GM19099 (cell line): ENCODE measurements around the gene GASK1A.

Experiments used
- POLR2A ChIP-seq: IDR thresholded peaks from 3 replicates; pipeline ENCODE4 v1.6.1; 2011; ENCODE audit warnings: low read depth; ENCODE audit not compliant: insufficient read length; ENCODE audit errors: extremely low read depth

GASK1A gene

DNA sequence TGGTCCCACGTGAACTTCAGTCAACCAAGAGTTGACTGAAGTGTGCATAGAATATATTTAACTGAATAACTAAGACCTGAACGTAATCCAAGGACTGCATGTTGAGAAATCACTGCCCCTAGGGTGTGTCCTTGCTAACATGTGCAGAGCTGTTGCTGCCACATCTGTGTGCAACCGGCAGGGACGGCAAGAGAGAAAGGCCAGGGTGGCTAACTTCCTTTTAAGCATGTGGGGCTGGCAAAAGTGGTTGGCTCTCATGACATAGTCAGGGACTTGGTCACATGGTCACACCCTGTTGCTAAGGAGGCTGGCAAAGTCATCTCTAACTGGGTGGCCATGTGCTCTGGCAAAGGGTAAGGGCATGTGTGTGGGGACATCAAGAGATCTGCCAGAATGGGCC is 52.4 kb downstream of the GASK1A start:
- no peak for TF ChIP-seq POLR2A

DNA sequence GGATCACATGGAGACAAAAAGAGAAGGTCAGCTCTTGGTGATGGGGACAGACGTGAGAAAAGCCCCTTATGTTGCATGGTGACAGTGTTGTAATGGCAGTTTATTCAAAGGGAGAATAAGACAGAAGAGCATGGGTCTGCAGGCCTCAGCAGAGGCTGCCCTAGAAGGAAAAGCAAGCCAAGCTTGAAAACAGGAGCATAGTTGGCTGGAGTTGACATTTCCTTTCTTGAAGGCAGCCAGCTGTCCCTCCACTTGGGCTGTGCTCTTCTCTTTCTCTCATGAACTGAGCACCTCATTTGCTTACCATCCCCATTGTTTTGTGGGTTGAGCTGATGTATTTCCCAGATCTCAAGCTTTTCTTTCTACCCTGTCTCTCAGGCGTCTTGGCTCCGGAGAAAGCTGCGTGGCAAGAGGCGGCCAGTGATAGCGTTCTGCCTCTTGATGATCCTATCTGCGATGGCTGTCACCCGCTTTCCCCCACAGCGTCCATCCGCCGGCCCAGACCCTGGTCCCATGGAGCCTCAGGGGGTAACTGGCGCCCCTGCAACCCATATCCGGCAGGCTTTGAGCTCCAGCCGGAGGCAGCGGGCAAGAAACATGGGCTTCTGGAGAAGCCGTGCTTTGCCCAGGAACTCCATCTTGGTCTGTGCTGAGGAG is 52.9 kb downstream of the GASK1A start:
- TF ChIP-seq POLR2A: no peak

GRCh38 chr3:43032646-43033628 is 53.8 kb downstream of the GASK1A start:
- no peak for TF ChIP-seq POLR2A

- no peak for TF ChIP-seq POLR2A
These were observed 55.1 kb downstream of the GASK1A start for GRCh38 chr3:43034200-43034599.

DNA sequence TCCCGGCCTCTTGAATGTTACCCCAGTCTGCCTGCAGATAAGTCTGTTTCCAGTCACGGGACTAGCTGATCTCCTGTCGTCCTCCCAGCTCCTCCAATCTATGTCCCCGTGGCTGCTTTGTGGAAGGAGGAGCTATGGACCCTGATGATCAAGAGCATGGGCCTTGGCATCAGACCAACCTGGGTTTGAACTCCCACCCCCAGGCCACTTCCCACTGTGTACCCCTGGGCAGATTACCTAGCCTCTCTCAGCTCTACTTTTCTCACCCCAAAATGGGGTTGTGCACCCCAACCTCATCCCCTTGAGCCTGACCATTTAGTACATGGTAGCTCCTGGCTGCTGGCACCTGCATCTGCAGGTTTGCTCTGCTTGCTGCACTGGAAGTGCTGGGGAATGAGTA is 55.8 kb downstream of the GASK1A start:
- TF ChIP-seq POLR2A: no peak

- no peak for TF ChIP-seq POLR2A
These were observed 56.8 kb downstream of the GASK1A start for GRCh38 chr3:43035801-43036365.

GRCh38 chr3:43036621-43037423 is 57.7 kb downstream of the GASK1A start:
- no peak for TF ChIP-seq POLR2A

DNA sequence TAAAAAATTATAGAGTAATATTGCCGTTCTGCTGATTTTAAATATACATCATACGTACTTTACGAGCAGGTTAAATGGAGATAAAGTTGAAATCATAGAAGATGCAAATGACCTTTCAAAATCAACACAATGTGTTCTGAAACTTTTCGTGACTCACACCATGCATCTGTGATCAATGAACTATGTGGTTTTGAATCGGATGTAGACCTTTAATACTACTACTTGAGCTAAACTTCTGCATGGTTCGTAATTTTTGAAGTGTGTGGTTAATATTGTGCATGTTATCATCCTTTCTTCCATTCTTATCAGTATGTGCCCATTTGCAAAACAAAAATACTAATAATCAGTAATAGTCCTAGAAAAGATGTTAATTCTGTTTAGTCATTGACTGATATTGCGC is 58.9 kb downstream of the GASK1A start:
- no peak for TF ChIP-seq POLR2A

- TF ChIP-seq POLR2A: no peak
These were observed 62.4 kb downstream of the GASK1A start for GRCh38 chr3:43041517-43041916.

- no peak for TF ChIP-seq POLR2A
These were observed 64.1 kb downstream of the GASK1A start for GRCh38 chr3:43043071-43043766.

GRCh38 chr3:43043793-43044192 is 64.7 kb downstream of the GASK1A start:
- TF ChIP-seq POLR2A: no peak

DNA sequence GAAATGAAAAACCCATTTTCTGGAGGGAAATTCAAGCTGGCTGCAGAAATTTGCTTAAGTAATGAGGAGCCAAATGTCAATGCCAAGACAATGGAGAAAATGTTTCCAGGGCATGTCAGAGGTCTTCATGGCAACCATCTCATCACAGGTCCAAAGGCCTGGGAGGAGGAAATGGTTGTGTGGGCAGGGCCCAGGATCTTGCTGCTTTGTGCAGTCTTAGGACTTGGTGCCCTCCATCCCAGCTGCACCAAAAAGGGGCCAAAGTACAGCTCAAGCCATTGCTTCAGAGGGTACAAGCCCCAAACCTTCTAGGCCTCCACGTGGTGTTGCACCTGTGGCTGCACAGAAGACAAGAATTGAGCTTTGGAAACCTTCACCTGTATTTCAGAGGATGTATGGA is 67.5 kb downstream of the GASK1A start:
- no peak for TF ChIP-seq POLR2A

- no peak for TF ChIP-seq POLR2A
These were observed 69.4 kb downstream of the GASK1A start for GRCh38 chr3:43048470-43048869.

DNA sequence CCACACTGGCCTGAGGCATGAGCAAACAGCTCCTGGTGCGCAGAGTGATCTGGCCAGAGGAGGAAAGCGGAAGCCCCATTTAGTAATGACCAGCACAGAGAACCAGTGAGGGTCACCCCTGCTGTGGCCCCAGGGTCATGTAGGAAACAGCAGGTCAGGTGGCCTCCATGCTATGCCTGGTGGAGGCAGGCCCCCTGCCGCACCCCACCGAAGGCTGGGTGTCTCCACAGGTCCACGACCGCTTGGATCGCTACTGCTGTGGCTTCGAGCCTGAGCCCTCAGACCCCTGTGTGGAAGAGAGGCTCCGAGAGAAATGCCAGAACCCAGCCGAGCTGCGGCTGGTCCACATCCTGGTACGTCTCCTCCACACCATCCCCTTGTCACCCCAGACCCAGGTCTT is 74.2 kb downstream of the GASK1A start:
- no peak for TF ChIP-seq POLR2A
